Testis (tissue), 3 donors: Measurements from ENCODE around the gene COL6A6. TPM values are rescaled to one million over a fixed set of nuclear protein-coding genes. Genes with fewer than 3 reads are reported as not detected.
A peak's percentile ranks its signal among the peaks of the same experiment; 100 is the strongest.

Source experiments
- DNase-seq: peaks from one replicate; pipeline ENCODE4 v3.0.0-alpha.2; 2019
- H3K27ac ChIP-seq, 2 donors: fragments of 200-600 bp; sonication (generic); one replicate each; pipeline ENCODE4 v1.5.1; 2019
- H3K27me3 ChIP-seq: fragments of 200-600 bp; sonication (generic); one replicate; pipeline ENCODE4 v1.5.1; 2019
- H3K36me3 ChIP-seq: fragments of 200-600 bp; sonication (generic); one replicate; pipeline ENCODE4 v1.5.1; 2017; ENCODE audit warnings: low read depth; ENCODE audit errors: missing control alignments
- H3K4me1 ChIP-seq: fragments of 200-600 bp; sonication (generic); one replicate; pipeline ENCODE4 v1.5.1; 2019
- H3K4me3 ChIP-seq, 2 donors: fragments of 200-600 bp; sonication (generic); one replicate each; pipeline ENCODE4 v1.5.1; 2017 to 2019
- H3K9me3 ChIP-seq: fragments of 200-600 bp; sonication (generic); one replicate; pipeline ENCODE4 v1.5.1; 2017
- POLR2A ChIP-seq: fragments of 450-650 bp; IDR thresholded peaks from one replicate; pipeline ENCODE4 v1.6.1; 2017; ENCODE audit warnings: antibody characterized with exemption, mild to moderate bottlenecking, moderate library complexity
- WGBS, 2 donors: methylation state at CpG; one replicate each; pipeline ENCODE4 v1.1.5; 2018; 5-methylcytosine and 5-hydroxymethylcytosine counted together
- intact Hi-C: fragments of 100-400 bp; cut with DNase I; formaldehyde crosslinking; loops from one replicate; pipeline ENCODE4 v1.15.1; 2023; ENCODE audit warnings: low total_unique reads
- polyA plus RNA-seq: library from polyadenylated mRNA; stranded (reverse); fragments of 350-450 nt; fragmentation: Illumina TruSeq; extraction: RNeasy Lipid Tissue Mini Kit (QIAGEN cat#74804); gene quantifications from one replicate; pipeline ENCODE4 v1.2.3, GENCODE V29; 2014; ENCODE audit warnings: low read depth, low replicate concordance; ENCODE audit not compliant: insufficient read depth
- total RNA-seq, 2 donors: library from RNA; depleted of rRNA; stranded (reverse); fragments of >200 nt; gene quantifications; one replicate each; pipeline ENCODE4 v1.2.3, GENCODE V29; 2016
- TF ChIP-seq, protein P1 (sequence below), 3 experiments: fragments of 450-650 bp in 2 of 3; fragments of 200-600 bp in 1 of 3; sonication (generic) in 1 of 3; IDR thresholded peaks; one replicate each; pipeline ENCODE4 v1.5.1; 2016 to 2019; ENCODE audit warnings: antibody characterized with exemption in 3 of 3, mild to moderate bottlenecking in 2 of 3, moderate library complexity in 1 of 3

Gene COL6A6
- total and polyA plus RNA-seq, 3 donors from 2014 or later, result 1.3 to 2.4 (median 1.7) TPM

- Histone ChIP-seq H3K4me3 (no peak overlapping the region), H3K27me3 (no peaks in the 10 kb centered on the region), H3K9me3 (no peaks in the 10 kb centered on the region), H3K27ac (no peak overlapping the region), H3K4me1 (no peaks in the 10 kb centered on the region), H3K36me3 (no peaks in the 10 kb centered on the region)
- WGBS, 2 donors, result 62 to 67% methylated on average over 6 of the region's 6 CpGs
- intact Hi-C loops, result no loop called here
- TF ChIP-seq POLR2A, result no peak
- TF ChIP-seq, protein P1, sequence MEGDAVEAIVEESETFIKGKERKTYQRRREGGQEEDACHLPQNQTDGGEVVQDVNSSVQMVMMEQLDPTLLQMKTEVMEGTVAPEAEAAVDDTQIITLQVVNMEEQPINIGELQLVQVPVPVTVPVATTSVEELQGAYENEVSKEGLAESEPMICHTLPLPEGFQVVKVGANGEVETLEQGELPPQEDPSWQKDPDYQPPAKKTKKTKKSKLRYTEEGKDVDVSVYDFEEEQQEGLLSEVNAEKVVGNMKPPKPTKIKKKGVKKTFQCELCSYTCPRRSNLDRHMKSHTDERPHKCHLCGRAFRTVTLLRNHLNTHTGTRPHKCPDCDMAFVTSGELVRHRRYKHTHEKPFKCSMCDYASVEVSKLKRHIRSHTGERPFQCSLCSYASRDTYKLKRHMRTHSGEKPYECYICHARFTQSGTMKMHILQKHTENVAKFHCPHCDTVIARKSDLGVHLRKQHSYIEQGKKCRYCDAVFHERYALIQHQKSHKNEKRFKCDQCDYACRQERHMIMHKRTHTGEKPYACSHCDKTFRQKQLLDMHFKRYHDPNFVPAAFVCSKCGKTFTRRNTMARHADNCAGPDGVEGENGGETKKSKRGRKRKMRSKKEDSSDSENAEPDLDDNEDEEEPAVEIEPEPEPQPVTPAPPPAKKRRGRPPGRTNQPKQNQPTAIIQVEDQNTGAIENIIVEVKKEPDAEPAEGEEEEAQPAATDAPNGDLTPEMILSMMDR (IDR thresholded peaks at IDR 0.05), result no peak
- no peak for DNase-seq
These were observed 25.5 kb upstream of the COL6A6 start for GRCh38 chr3:130491431-130491830.

GRCh38 chr3:130504701-130505100, 12.3 kb upstream of the COL6A6 start:
- Histone ChIP-seq H3K27me3 (no peaks in the 10 kb centered on the region), H3K36me3 (no peaks in the 10 kb centered on the region), H3K9me3 (no peaks in the 10 kb centered on the region), H3K27ac (no peak overlapping the region), H3K4me3 (no peak overlapping the region), H3K4me1 (peaks cover 4% of the 10 kb centered on the region)
- DNase-seq, result no peak
- 83 to 93% methylated on average over 2 of the region's 2 CpGs for WGBS, 2 donors
- no peak for TF ChIP-seq POLR2A
- TF ChIP-seq, protein P1 (IDR thresholded peaks at IDR 0.05), result no peak
- intact Hi-C loops, result no loop called here

DNA sequence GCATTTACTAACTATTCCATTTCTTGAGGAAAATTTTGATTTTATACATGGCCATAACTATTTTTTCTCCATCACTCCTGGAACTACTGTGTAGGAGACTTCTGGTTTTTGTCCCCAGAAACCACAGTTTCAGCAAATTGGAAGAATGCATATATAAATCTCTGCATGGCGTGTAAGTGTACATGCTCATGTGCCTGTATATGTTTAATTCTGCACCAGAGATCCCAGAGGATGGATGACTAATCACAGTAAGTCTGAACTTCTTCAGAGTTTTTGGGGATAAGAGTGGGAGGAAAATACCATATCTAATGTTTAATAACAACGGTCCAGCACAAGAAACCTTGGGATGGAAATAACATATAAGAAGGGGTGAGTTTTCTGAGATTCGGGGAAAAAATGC, 10.9 kb upstream of the COL6A6 start:
- no peak overlapping the region for H3K4me3 ChIP-seq
- 86 to 91% methylated on average over 3 of the region's 3 CpGs for WGBS, 2 donors
- DNase-seq, result no peak
- no peaks in the 10 kb centered on the region for H3K36me3 ChIP-seq
- peaks cover 4% of the 10 kb centered on the region for H3K4me1 ChIP-seq
- intact Hi-C loops, result no loop called here
- TF ChIP-seq POLR2A, result no peak
- TF ChIP-seq, protein P1 (IDR thresholded peaks at IDR 0.05), result no peak
- H3K27me3 ChIP-seq, result no peaks in the 10 kb centered on the region
- no peaks in the 10 kb centered on the region for H3K9me3 ChIP-seq
- no peak overlapping the region for H3K27ac ChIP-seq

DNA sequence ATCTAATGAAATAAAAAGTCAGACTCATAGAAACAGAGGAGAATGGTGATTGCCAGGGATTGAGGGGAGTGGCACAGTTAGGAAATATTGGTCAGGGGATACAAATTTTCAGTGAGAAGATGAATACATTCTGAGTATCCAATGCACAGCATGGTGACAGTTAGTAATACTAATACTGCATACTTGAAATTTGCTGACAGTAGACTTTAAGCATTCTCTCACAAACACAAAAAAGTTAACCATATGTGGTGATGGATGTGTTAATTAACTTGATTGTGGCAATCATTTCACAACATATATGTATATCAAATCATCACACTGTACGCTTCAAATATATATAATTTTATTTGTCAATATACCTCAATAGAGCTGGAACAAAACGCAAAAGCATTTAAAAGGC, 9.2 kb upstream of the COL6A6 start:
- DNase-seq, result no peak
- no peak overlapping the region for H3K27ac ChIP-seq
- 93 to 97% methylated on average over 2 of the region's 2 CpGs for WGBS, 2 donors
- H3K4me1 ChIP-seq, result peaks cover 4% of the 10 kb centered on the region
- no peak overlapping the region for H3K4me3 ChIP-seq
- H3K9me3 ChIP-seq, result no peaks in the 10 kb centered on the region
- intact Hi-C loops, result no loop called here
- no peaks in the 10 kb centered on the region for H3K36me3 ChIP-seq
- TF ChIP-seq, protein P1 (IDR thresholded peaks at IDR 0.05), result no peak
- no peak for TF ChIP-seq POLR2A
- no peaks in the 10 kb centered on the region for H3K27me3 ChIP-seq

DNA sequence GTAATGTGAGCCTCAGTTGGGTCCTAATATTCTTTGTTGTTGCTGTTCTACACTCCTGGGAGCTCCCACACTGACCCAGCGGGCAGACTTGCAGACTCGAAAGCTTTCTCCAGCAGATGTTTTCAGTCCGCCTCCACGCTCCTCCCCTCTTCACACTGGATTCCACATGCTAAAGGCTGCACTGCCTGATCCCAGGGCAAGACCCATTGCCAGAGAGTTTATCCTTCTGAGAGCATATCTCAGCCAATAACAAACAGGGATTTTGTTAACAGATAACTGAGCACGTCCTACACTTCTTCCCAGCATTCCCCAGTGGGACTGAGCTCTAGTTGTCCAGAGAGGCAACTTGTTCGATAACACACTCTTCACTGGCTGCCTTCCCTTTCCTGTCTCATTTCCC, 8.0 kb upstream of the COL6A6 start:
- no peak for TF ChIP-seq POLR2A
- TF ChIP-seq, protein P1 (IDR thresholded peaks at IDR 0.05), result no peak
- H3K4me1 ChIP-seq, result peaks cover 4% of the 10 kb centered on the region
- no peaks in the 10 kb centered on the region for H3K9me3 ChIP-seq
- peak; percentile 52 for DNase-seq
- no peaks in the 10 kb centered on the region for H3K36me3 ChIP-seq
- H3K27me3 ChIP-seq, result no peaks in the 10 kb centered on the region
- 39 to 55% methylated on average over 6 of the region's 6 CpGs for WGBS, 2 donors
- H3K4me3 ChIP-seq, result no peak overlapping the region
- no peak overlapping the region for H3K27ac ChIP-seq
- intact Hi-C loops, result no loop called here
